ENCODE data around the gene MAGEB17. TPM values are rescaled to one million over a fixed set of nuclear protein-coding genes. Genes with fewer than 3 reads are reported as not detected.

The MAGEB17 gene, protein sequence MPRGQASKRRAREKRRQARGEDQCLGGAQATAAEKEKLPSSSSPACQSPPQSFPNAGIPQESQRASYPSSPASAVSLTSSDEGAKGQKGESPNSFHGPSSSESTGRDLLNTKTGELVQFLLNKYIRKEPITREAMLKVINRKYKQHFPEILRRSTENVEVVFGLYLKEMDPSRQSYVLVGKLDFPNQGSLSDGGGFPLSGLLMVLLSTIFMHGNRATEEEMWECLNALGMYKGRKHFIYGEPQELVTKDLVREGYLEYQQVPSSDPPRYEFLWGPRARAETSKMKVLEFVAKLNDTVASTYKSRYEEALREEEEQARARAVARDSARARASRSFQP
- under 1 TPM in 3 of 8 experiments, not detected in 5; 0.11 to 0.38 (median 0.13) TPM for total RNA-seq

GRCh38 chrX:16167181-16167580, at the start of gene MAGEB17:
Gene MAGEB17, plus strand, starts transcription at chrX:16167481. Its CDS starts 2,902 bp downstream, at chrX:16170383.
- H3K4me3 ChIP-seq: no peak within 1 kb of the TSS
- WGBS, 10 experiments: 70 to 83% (median 83%) methylated on average over 1 to 2 of the region's 5 CpGs; no CpG with 5 or more reads in 7 of the 10 experiments
- H3K4me1 ChIP-seq (replicated peaks in 1 of 2): no peaks in the 10 kb centered on the region
- in situ Hi-C loops (cut with MboI; ENCODE audit: low pct_unique_long_range_greater_than_20kb in 2 of 9, low sequenced_read_pairs in 9 of 9, unreplicated experiment in 9 of 9): no loop called here
- no peak within 1 kb of the TSS for H3K27ac ChIP-seq
- no peak for ATAC-seq (replicated peaks in 6 of 8)

GRCh38 chrX:16119353-16120220, 47.7 kb upstream of the MAGEB17 start:
- WGBS, 10 experiments: 40 to 100% (median 72%) methylated on average over 1 to 5 of the region's 5 CpGs; no CpG with 5 or more reads in 3 of the 10 experiments
- ATAC-seq (replicated peaks in 6 of 8): no peak
- Histone ChIP-seq H3K4me3 (no peak overlapping the region), H3K4me1 (replicated peaks in 1 of 2) (no peaks in the 10 kb centered on the region), H3K27ac (no peak overlapping the region)
- in situ Hi-C loops (cut with MboI; ENCODE audit: low pct_unique_long_range_greater_than_20kb in 2 of 9, low sequenced_read_pairs in 9 of 9, unreplicated experiment in 9 of 9): loop anchor here in 1 of 9 experiments (25.0 kb wide), 1 partner anchor 318 kb away; no protein-coding TSS in a partner anchor

- 50 to 100% (median 100%) methylated on average over 1 to 2 of the region's 3 CpGs; no CpG with 5 or more reads in 5 of the 10 experiments for WGBS, 10 experiments
- in situ Hi-C loops (cut with MboI; ENCODE audit: low pct_unique_long_range_greater_than_20kb in 2 of 9, low sequenced_read_pairs in 9 of 9, unreplicated experiment in 9 of 9): loop anchor here in 1 of 9 experiments (25.0 kb wide), 1 partner anchor 317 kb away; no protein-coding TSS in a partner anchor
- Histone ChIP-seq H3K4me3 (no peak overlapping the region), H3K27ac (no peak overlapping the region), H3K4me1 (replicated peaks in 1 of 2) (no peaks in the 10 kb centered on the region)
- ATAC-seq (replicated peaks in 6 of 8): no peak
Observed at GRCh38 chrX:16120431-16120830, 46.9 kb upstream of the MAGEB17 start.

DNA sequence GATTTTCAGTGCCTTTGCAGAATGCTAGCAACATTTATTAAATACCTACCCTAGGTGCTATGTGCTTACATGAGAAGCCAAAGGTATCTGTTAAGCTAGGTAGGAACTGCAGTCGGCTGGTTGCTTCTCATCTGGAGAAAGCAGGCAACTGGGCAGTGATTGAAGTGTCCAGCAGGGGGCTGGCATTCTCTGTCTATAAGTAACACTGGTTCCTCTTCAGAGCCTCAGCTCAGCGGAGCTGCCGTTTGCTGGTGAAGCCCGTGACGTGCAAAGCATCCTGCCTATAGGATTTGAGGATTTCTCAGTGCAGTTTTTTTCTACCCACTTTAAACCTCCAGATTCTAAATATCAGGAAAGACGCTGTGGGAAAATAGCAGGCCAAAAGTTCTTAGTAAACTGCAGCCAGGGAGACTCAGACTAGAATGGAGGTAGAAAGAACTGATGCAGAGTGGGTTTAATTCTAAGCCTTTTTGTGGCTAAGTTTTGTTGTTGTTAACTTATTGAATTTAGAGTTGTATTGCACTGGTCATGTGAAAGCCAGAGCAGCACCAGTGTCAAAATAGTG, 44.0 kb upstream of the MAGEB17 start, which contains the start of gene GRPR:
TSS of gene GRPR (plus strand) at position 344 of the 565 bp plus-strand sequence. CDS start 389 bp downstream, outside the sequence.
- in situ Hi-C loops (cut with MboI; ENCODE audit: low pct_unique_long_range_greater_than_20kb in 2 of 9, low sequenced_read_pairs in 9 of 9, unreplicated experiment in 9 of 9): loop anchor here in 1 of 9 experiments (25.0 kb wide), 1 partner anchor 314 kb away; no protein-coding TSS in a partner anchor
- ATAC-seq (replicated peaks in 6 of 8): peak; percentile 94 to 100 (median 99)

DNA sequence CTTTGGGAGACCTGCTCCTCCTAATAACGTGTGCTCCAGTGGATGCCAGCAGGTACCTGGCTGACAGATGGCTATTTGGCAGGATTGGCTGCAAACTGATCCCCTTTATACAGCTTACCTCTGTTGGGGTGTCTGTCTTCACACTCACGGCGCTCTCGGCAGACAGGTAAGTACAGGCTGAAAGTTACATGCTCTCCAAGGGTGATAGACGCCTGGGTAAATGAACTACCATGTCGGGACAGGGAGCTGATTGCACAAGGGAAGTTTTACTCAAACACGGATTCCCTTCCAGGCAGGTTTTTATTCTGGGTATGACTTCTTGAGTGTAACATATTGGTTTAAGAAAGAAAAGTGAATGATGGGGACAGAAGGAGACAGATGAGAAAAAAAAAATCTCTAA, 43.1 kb upstream of the MAGEB17 start:
- Histone ChIP-seq H3K4me3 (no peak overlapping the region), H3K27ac (no peak overlapping the region), H3K4me1 (replicated peaks in 1 of 2) (no peaks in the 10 kb centered on the region)
- 29 to 100% (median 87%) methylated on average over 1 to 4 of the region's 7 CpGs; no CpG with 5 or more reads in 5 of the 10 experiments for WGBS, 10 experiments
- no peak for ATAC-seq (replicated peaks in 6 of 8)
- in situ Hi-C loops (cut with MboI; ENCODE audit: low pct_unique_long_range_greater_than_20kb in 2 of 9, low sequenced_read_pairs in 9 of 9, unreplicated experiment in 9 of 9): loop anchor here in 1 of 9 experiments (25.0 kb wide), 1 partner anchor 313 kb away; no protein-coding TSS in a partner anchor

More for the DNA sequence above, 44.0 kb upstream of the MAGEB17 start, which contains the start of gene GRPR:
- H3K4me1 ChIP-seq (replicated peaks in 1 of 2): no peaks in the 10 kb centered on the region
- no peak within 1 kb of the TSS for H3K27ac ChIP-seq
- 0 to 20% (median 3%) methylated on average over 2 to 6 of the region's 6 CpGs; no CpG with 5 or more reads in 7 of the 10 experiments for WGBS, 10 experiments
- H3K4me3 ChIP-seq: no peak within 1 kb of the TSS

GRCh38 chrX:16125520-16126149, 41.6 kb upstream of the MAGEB17 start:
- peak in 1 of 8 experiments; percentile 14 for ATAC-seq (replicated peaks in 6 of 8)
- Histone ChIP-seq H3K27ac (no peak overlapping the region), H3K4me1 (replicated peaks in 1 of 2) (no peaks in the 10 kb centered on the region), H3K4me3 (no peak overlapping the region)
- in situ Hi-C loops (cut with MboI; ENCODE audit: low pct_unique_long_range_greater_than_20kb in 2 of 9, low sequenced_read_pairs in 9 of 9, unreplicated experiment in 9 of 9): no loop called here
- WGBS, 10 experiments: 74 to 100% (median 82%) methylated on average over 1 to 5 of the region's 5 CpGs; no CpG with 5 or more reads in 6 of the 10 experiments

- Histone ChIP-seq H3K27ac (no peak overlapping the region), H3K4me1 (replicated peaks in 1 of 2) (no peaks in the 10 kb centered on the region), H3K4me3 (no peak overlapping the region)
- WGBS, 10 experiments: 53 to 83% methylated on average over 1 to 2 of the region's 2 CpGs; no CpG with 5 or more reads in 8 of the 10 experiments
- ATAC-seq (replicated peaks in 6 of 8): no peak
- in situ Hi-C loops (cut with MboI; ENCODE audit: low pct_unique_long_range_greater_than_20kb in 2 of 9, low sequenced_read_pairs in 9 of 9, unreplicated experiment in 9 of 9): no loop called here
Observed at GRCh38 chrX:16130707-16131106, 36.6 kb upstream of the MAGEB17 start.

- no peak overlapping the region for H3K27ac ChIP-seq
- in situ Hi-C loops (cut with MboI; ENCODE audit: low pct_unique_long_range_greater_than_20kb in 2 of 9, low sequenced_read_pairs in 9 of 9, unreplicated experiment in 9 of 9): no loop called here
- no peak overlapping the region for H3K4me3 ChIP-seq
- WGBS, 10 experiments: 80 to 100% (median 100%) methylated on average over 1 of the region's 1 CpG; no CpG with 5 or more reads in 5 of the 10 experiments
- no peaks in the 10 kb centered on the region for H3K4me1 ChIP-seq (replicated peaks in 1 of 2)
- no peak for ATAC-seq (replicated peaks in 6 of 8)
Observed at GRCh38 chrX:16134936-16135335, 32.3 kb upstream of the MAGEB17 start.

DNA sequence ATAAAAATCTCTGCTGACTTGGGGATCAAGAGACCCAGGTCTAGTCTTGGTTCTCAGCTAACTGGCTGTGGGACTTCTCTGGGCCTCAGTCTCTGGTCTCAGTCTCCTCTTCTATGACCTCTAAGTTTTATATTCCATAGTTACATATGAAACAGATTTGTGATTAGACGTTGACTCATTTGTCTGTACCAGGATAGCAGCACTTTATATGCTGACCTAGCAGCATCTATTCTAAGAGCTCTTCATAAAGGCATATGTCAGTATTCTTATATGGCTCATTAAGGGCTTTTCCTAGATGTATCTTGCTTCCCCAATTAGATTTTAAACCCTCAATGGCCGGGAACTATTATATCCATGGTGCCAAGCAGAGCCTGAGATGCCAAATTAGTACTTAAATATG, 31.2 kb upstream of the MAGEB17 start:
- in situ Hi-C loops (cut with MboI; ENCODE audit: low pct_unique_long_range_greater_than_20kb in 2 of 9, low sequenced_read_pairs in 9 of 9, unreplicated experiment in 9 of 9): no loop called here
- no peaks in the 10 kb centered on the region for H3K4me1 ChIP-seq (replicated peaks in 1 of 2)
- H3K27ac ChIP-seq: no peak overlapping the region
- WGBS, 10 experiments: 0 to 100% (median 83%) methylated on average over 1 to 2 of the region's 2 CpGs; no CpG with 5 or more reads in 5 of the 10 experiments
- no peak overlapping the region for H3K4me3 ChIP-seq
- no peak for ATAC-seq (replicated peaks in 6 of 8)

DNA sequence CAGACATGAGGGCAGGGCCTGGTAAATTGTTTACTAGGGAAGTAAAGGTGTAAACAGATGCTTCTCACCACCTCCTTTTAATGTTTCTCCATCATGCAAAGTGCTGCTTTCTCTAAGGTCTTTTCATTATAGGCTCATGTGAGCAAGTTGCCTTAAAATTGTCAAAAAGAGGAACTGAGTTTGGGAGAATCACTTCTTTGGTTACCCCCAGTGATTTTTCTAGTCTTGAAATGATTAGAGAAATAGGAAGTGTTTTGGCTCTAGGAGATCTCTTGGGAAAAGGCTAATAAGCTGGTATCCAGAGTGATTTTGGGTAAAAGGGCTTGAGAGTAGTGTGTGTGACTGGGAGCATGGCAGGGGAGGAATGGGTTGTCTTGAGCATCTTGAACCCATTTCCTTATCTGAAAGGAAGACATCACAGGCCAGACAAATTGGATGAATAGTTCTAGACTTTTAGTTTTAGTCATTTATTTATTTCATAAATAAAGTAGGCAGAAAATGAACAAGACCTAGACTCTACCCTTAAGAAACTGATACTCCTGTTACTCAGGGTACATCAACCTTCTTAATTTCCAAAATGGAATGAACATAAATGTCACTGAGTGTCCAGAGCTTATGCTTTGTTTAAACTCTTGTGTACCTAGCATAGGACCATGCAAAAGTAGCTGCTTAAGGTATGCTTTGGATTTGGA, 29.7 kb upstream of the MAGEB17 start:
- H3K4me1 ChIP-seq (replicated peaks in 1 of 2): no peaks in the 10 kb centered on the region
- H3K27ac ChIP-seq: no peak overlapping the region
- H3K4me3 ChIP-seq: no peak overlapping the region
- ATAC-seq (replicated peaks in 6 of 8): no peak
- in situ Hi-C loops (cut with MboI; ENCODE audit: low pct_unique_long_range_greater_than_20kb in 2 of 9, low sequenced_read_pairs in 9 of 9, unreplicated experiment in 9 of 9): no loop called here

- no peak for ATAC-seq (replicated peaks in 6 of 8)
- WGBS, 10 experiments: 43 to 82% methylated on average over 1 of the region's 1 CpG; no CpG with 5 or more reads in 8 of the 10 experiments
Observed at GRCh38 chrX:16138108-16138427, 29.2 kb upstream of the MAGEB17 start.

GRCh38 chrX:16140448-16140847, 26.8 kb upstream of the MAGEB17 start:
- in situ Hi-C loops (cut with MboI; ENCODE audit: low pct_unique_long_range_greater_than_20kb in 2 of 9, low sequenced_read_pairs in 9 of 9, unreplicated experiment in 9 of 9): no loop called here
- ATAC-seq (replicated peaks in 6 of 8): no peak
- Histone ChIP-seq H3K27ac (no peak overlapping the region), H3K4me1 (replicated peaks in 1 of 2) (no peaks in the 10 kb centered on the region), H3K4me3 (no peak overlapping the region)
- WGBS, 10 experiments: 46 to 93% (median 74%) methylated on average over 2 to 3 of the region's 4 CpGs; no CpG with 5 or more reads in 7 of the 10 experiments

More at GRCh38 chrX:16138108-16138427, 29.2 kb upstream of the MAGEB17 start:
- Histone ChIP-seq H3K4me3 (no peak overlapping the region), H3K4me1 (replicated peaks in 1 of 2) (no peaks in the 10 kb centered on the region), H3K27ac (no peak overlapping the region)
- in situ Hi-C loops (cut with MboI; ENCODE audit: low pct_unique_long_range_greater_than_20kb in 2 of 9, low sequenced_read_pairs in 9 of 9, unreplicated experiment in 9 of 9): no loop called here

All from motor neuron (in vitro differentiated cells).